Stimulated activated CD8-positive, alpha-beta memory T cell treated with anti-CD3 and anti-CD28 coated beads, Interleukin-15, amount 100 ng/mL, for 24 hours (primary cell): ENCODE results near the gene C18orf54.
A peak's percentile ranks its signal among the peaks of the same experiment; 100 is the strongest.
"Not testable (repeated sequence)": the region's sequence is repeated elsewhere in the genome, so short reads cannot be mapped to it uniquely, and the experiment has no call there.

Experiments
- DNase-seq: peaks from one replicate; pipeline ENCODE4 v3.0.0-alpha.2; 2020; ENCODE audit warnings: low read depth

The C18orf54 gene

DNA sequence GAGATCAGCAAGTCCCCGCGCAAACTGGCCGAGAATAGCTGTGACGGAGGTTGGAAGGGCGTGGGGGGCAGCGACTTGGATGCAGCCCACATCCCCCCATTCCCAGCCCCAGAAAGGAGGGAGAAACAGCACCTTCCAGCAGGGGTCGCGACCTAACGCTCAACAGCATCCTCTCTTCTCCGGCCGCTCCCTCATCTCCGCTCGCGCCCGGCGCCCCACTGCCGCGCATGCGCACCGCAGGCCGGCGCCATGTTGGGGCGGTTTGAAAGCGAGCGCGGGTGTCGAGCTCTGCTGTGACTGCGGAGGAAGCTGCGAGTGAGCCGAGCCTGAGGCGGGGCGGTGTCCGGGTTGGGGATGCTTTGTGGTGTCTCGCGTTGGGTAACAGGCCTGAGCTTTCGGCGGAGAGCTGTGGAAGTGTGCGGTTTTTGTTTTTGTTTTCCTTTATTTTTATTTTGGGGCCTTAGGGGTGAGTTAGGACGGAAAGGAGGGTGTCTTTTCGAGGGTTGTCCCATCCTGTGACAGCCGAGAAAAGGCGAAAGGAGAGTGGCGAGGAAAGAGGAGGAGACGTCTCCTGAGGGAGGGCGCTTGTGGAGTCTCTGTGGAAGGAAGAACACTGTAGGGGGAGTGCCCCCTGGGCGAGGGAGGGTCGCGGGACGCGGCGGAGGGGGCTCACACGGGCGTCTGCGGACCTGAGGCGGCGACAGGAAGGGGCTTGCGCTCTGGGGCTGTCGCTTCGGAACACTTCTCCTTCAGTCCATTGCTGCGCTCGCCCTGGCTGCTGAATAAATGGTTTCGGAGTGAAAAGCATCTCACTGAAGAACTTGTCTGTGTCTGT, at the start of gene C18orf54, which contains the start of gene STARD6:
Gene C18orf54 (plus strand): TSS at position 247 of the 835 bp plus-strand sequence. CDS start 2,667 bp downstream, outside the sequence.
Gene STARD6 (minus strand): TSS at position 199 of the 835 bp plus-strand sequence. CDS start 3,285 bp downstream, outside the sequence.
- DNase-seq, result peak; percentile 77

DNA sequence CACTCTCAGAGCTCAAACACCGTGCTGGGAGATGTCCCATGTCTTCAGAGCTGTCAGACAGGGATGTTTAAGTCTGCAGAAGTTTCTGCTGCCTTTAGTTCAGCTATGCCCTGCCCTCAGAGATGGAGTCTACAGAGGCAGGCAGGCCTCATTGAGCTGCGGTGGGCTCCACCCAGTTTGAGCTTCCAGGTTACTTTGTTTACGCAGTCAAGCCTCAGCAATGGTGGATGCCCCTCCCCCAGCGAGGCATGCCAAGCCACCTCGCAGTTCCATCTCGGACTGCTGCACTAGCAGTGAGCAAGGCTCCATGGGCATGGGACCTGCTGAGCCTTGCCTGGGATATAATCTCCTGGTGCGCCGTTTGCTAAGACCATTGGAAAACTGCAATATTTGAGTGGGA, 48.1 kb upstream of the C18orf54 start:
- DNase-seq, result not testable (repeated sequence)

DNA sequence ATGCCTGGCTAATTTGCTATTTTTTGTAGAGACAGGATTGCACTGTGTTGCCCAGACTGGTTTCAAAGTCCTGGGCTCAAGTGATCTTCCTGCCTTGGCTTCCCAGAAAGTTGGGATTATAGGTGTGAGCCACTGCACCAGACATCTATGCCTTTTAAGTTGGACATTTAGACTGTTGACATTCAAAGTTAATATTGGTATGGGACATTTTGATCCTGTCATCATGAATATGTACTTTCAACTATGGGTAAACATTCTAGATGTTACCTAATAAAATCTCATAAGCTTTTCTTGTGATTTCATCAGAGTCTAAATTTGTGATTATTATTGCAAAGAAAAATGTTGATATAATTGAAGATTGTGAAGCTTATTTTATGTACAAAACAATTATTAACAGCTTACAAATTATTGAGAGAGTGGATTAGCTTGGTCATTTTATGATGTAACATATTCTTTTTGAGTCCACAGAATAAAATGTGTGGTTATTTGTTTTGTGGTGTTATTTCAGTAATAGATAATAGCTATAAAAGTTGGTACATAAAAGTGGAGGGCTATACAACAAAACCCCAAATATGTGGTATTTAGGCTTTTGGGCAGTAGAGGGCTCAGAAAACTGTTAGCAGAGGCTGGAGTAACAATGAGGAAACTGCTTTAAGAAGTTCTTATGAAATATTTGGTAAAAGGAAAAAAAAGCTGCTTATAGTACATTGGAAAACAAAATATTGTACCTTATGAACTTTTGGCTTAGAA, 41.5 kb upstream of the C18orf54 start:
- DNase-seq, result no peak

DNA sequence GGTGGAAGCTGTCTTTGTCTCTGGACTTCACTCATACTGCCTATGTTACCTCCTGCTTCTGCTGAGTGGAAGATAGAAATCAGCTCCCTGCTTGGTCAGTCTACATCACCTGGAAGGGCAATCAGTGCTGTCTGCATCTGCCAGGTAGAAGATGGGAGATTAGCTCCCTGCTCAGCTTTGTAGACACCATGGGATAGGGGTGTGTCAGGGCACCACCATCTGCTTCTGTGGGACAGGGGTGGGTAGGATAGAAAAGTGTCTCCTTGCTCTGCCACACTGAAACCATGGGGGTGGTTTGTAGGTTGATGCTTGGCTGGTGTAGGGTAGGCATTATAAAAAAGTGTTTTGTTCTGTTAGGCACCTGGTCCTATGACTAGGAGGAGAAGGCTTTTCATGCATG, 34.1 kb upstream of the C18orf54 start:
- DNase-seq, result no peak

DNA sequence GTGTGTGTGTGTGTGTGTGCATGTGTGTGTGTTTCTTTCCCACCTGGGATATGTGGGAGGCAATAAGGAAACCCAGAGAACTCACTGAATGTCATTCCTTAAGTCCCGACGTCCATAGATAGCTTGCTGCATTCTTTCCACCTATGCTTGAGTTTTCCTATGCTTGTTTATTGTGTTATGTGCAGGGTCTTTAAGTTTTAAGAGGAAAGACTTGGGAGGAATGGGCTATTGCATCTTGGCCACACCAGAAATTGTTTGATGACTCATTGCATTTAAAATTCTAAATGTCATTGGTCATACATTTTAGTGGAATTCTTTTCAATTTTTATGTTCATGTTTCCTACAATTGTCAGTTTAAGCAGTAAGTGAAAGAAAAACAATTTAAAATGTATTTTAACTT, 33.7 kb upstream of the C18orf54 start:
- no peak for DNase-seq

DNA sequence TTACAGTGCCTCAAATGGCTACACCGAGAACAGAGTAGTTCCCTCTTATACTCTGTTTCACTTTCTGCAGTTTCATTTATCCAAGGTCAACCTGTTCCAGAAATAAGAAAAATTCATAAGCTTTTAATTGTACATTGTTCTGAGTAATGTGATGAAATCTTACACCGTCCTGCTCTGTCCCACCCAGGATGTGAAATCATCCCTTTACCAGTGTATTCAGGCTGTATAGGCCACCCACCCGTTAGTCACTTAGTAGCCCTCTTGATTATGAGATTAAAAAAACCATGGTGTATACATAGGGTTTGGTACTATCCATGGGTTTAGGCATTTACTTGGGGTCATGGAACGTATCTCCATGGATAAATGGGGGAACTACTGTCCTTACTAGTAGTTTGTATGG, 29.9 kb upstream of the C18orf54 start:
- no peak for DNase-seq

DNA sequence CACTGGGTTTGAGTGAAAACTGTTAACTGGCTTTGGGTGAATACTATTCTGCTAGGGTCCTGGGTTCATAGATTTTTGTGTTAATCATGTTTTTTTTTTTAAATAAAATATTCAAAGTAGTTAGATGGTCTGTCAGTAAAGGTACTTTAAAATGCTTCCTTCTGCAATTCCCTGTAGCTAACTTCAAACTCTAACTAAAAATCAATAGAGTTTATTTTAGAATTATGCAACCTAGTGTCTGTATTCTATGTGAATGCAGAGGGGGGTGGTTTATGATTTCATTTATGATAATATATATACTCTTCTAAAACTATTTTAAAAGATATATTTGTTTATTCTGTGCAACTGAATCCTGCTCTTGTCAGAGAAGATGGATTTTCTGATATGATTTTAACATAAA, 27.9 kb upstream of the C18orf54 start:
- no peak for DNase-seq

DNA sequence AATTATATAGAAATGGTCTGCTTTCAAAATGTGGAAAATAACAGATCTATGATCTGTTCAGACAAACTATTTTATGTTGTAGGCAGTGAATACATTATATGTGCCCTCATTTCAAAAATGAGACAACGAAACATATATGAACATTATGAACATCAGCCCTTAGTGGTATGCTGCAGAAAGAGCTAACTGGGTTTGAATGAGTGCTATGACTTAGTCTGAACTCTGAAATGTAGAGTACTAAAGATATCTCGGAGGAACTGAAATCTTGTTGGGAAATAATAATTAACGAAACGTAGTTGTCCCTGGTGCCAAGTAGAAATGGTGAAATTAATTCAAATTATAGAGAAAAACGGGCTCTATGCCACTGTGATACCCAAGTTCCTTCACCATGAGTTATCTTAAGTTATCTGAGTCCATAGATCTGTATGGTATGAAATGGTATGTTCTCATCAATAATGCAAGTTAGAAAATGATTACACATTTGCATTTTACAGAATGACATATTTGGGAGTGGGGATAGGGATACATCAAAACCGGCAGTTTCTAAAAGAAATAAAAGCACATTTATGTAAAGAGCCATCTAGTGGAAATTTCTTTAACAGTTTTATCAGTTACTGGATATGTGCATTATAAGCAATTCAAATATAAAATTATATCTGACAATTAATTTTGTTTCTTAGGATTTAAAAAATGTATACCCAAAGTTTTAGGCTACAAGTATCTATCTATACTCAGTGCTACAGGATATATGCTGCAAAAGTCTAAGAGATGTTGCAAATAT, 26.7 kb upstream of the C18orf54 start:
- no peak for DNase-seq

DNA sequence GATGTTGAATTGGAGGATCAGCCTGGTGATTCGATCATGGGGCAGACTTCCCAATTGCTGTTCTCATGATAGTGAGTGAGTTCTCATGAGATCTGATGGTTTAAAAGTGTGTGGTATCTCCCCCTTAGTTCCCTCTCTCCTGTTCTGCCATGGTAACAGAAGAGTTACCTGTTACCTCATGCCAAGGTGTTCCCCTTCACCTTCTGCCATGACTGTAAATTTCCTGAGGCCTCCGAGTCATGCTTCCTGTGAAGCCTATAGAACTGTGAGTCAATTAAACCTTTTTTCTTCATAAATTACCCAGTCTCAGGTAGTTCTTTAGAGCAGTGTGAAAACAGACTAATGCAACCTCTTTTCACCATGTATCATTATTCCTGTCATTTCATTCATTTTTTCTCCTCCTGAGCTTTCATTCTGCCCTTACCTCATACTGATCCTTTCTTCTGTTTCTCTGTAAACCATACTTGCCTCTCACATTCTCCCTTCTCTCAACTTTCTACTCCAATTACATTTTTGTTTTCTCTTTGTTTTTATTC, 22.0 kb upstream of the C18orf54 start:
- no peak for DNase-seq

DNA sequence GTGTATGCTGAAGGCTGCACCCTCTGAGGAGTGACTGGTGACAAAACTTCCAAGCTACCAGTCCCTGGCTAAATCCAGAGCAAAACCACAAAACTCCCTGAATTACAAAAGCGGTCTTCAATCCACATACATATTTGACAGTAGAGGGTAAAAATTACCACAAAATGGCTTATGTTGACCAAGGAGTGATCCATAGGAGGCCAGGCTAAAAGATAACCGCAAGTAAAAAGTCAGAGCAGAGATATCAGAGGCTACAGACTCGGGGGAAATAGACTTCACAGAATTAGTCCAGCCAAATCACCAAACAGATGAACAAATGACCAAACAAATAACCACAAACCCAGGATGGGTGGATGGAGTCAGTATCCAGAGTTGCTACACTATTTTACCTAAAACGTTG, 19.5 kb upstream of the C18orf54 start:
- no peak for DNase-seq

DNA sequence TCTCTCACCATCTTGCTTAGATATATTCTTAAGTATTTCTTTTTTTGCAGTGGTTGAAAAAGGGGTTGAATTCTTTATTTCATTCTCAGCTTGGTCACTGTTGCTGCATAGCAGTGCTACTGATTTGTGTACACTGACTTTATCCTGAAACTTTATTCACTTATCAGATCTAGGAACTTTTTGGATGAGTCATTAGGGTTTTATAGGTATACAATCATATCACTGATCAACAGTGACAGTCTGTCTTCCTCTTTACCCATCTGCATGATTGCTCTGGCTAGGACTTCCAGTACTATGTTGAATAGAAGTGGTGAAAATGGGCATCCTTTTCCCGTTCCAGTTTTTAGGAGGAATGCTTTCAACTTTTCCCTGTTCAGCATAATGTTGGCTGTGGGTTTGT, 6.5 kb upstream of the C18orf54 start:
- no peak for DNase-seq

DNA sequence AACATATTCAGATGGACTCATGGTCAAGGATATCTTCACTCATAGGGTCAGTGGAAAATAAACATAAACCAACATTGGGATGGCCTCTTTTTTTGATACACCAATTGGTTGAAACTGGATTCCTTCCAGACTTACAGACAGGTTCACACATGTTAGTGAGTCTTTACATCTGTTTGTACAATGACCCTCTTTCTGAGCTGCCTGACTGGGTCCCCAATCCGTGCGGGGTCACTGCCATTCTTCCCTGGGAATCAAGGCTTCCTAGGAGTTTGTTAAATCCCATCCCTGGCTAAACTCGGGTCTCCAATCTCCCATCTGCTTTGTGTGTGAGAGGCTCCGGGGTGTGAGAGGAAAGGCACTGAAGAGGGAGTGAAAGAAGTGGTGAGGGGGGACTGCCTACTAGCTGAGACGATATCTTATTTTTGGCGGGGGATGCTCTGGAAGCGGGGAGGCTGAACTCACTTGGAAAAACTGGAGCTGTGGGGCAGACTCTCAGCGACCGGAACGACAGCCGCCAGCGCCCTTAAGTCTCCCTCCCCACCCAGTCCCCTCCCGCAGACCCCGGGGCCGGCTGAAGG, 535 bp upstream of the C18orf54 start:
- DNase-seq, result no peak

DNA sequence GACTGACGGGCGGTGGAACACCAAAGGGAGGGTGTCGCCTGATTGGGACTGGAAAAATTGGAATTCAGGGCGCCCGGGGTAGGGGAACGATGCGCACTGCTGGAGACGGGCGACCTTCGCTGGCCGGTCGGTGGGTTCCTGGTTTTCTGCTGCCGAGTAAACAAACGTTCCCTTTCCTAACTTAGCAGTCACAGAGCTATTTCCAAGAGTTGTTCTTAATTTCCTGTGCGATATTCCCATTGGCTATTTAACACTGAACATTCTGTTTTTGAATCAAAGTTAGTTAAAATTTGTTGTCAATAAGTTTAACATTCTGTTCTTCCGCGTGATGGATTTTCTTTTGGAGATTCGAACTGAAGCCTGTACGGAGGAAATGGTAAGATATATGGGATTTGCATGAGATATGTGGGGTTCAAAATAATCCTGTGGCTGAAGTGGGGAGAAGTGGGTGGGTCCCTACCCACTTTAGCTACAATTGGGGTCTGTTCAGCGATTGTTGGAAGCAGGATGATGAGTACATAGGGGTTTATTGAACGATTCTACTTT, 862 bp downstream of the C18orf54 start:
- DNase-seq, result no peak

DNA sequence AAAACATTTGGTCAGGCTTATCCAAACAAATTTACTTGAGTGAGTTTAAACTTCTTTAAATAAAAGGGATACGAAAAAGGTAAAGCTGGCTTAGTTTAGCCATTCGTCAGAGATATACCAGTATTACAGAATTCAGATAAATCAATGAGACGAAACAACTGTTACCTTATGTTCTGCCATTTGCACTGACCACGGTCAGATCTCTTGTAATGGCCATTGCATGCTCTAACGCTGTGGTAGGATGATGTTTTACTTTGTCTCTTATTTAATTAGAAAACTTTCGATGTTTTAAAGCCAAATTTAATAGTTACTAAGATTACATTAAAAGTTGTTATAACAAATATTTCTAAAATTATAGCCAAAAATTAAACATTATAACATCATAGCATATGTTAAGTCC, 1.5 kb downstream of the C18orf54 start:
- no peak for DNase-seq

DNA sequence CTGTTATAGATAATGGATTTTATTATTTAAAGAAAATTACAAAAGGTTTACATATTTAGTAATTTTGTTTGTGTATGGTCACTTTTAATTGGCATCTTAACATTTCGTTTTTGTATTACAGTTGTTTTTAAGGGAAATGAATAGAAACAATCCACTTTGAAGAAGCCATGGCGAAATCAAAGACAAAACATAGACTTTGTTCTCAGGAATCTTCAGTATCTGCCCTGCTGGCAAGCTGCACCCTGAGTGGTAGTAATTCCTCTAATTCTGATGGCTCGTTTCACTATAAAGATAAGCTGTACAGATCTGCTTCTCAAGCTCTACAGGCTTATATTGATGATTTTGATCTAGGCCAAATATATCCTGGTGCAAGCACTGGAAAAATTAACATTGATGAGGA, 2.7 kb downstream of the C18orf54 start:
- no peak for DNase-seq

DNA sequence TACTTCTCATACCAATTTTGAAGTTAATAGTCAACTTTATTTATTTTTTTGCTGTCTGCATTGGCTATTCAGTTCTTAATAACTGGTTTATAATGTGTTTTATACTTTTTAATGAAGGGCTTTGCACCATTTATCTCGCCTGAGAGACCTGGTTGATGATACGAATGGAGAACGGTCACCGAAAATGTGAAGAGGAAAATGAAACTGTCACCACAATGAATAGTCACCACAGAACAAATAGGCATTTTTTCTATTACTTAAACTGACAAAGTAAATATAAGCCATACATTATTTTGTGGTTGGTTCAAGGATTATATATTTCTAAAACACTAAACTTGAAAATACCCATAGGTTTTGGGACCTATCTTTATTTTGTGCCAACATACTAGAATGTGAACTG, 20.4 kb downstream of the C18orf54 start:
- no peak for DNase-seq

DNA sequence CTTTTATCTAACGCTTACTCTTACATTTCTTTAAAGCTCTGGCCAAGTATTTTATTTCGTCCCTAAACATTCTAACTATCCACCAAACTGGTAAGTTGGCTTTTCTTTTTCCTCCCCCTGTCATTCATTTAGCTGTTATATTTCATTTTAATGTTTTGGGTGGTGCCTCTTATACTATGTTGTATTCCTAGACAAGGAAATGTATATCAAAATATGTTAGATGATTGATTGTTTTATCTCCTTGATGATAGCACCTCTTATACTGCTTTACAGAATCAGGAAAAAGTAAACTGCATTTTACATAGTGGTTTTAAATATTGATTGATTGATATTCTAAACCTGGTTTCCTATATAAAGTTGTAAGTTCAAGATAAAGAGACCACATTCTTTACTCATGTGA, 23.9 kb downstream of the C18orf54 start:
- DNase-seq, result no peak

DNA sequence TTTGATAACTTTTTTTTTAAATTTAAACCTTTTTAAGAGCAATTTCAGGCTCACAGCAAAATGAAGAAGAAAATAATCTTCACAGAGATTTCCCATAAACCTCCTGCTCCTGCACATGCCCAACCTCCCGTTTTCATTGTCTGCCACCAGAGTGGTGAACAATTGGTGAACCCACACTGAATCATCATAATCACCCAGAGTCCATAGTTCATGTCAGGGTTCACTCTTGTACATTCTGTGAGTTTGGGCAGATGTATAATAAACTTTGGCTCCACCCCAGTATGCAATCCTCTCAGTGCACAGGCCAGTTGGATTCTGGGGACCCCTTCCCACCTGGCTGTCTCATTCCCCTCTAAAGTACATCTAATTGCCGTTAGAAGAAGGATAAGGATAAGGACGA, 24.4 kb downstream of the C18orf54 start:
- no peak for DNase-seq

DNA sequence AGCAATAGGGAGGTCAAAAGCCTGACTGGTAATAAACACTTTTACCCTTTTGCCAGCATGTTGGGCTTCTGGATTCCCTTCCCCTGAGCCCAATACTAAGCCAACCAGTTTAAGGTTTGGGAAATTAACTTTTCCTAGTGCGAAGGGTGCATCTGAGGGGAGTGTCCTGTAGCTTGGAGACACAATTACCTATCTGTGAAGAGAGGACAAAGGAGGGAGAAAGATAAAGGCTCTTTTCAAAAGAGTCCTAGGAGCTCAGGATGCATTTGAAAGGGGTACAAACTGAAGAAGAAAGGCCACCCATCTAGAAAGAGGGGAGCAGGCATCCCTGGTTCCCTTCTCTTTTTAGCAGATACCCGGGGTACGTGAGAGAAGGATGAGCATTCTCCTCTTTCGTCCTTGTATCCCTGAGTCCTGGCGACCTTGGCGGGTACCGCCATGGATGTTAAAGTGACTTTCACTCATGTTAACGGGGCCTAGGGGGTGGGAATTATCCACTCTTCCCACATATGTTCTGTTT, 25.1 kb downstream of the C18orf54 start:
- no peak for DNase-seq

DNA sequence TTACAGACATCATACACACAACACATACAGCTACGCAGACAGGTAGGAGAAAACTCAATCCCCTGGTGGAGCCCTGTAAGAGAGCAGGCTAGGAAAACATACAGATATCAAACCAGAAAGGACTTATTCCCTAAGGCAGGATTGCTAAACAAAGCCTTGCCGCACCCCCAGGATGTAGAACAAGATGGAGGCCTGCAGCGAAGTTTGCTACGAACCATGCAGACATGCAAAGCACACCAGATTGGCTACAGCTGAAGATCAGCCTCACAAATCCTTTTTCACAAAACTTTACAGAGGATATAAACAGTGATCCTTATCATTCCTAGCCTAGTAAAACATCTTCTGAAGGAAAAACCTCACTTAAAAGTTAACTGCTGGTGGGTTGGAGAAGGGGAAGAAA, 28.3 kb downstream of the C18orf54 start:
- no peak for DNase-seq

DNA sequence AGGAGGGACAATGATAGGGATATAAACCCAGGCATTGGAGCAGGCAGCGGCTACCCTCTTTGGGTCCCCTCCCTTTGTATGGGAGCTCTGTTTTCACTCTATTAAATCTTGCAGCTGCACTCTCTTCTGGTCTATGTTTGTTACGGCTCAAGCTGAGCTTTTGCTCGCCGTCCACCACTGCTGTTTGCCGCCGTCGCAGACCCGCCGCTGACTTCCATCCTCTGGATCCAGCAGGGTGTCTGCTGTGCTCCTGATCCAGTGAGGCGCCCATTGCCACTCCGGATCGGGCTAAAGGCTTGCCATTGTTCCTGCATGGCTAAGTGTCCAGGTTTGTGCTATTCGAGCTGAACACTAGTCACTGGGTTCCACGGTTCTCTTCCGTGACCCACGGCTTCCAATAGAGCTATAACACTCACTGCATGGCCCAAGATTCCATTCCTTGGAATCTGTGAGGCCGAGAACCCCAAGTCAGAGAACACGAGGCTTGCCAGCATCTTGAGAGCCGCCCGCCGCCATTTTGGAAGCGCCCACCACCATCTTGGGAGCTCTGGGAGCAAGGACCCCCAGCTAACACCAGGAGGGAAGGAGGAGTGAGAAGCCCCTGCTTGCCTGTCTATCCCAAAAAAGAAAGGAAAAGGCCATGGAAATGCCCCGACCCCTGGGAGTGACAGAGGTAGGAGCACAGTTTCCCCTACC, 29.2 kb downstream of the C18orf54 start:
- not testable (repeated sequence) for DNase-seq
